Panc1 (cell line): Measurements from ENCODE around the gene PDHA1.

Experiments used
- POLR2AphosphoS5 ChIP-seq: IDR thresholded peaks from 2 replicates; pipeline ENCODE4 v1.6.1; 2012; ENCODE audit warnings: mild to moderate bottlenecking, low read depth, low read length, moderate library complexity
- REST ChIP-seq, 2 experiments: IDR thresholded peaks; 2 replicates each; pipeline ENCODE4 v1.6.1; 2011 to 2012; ENCODE audit warnings: low read depth in 2 of 2, control low read depth in 1 of 2, low read length in 1 of 2, mild to moderate bottlenecking in 1 of 2, moderate library complexity in 1 of 2; ENCODE audit not compliant: insufficient read depth in 1 of 2
- TF ChIP-seq, protein P1 (sequence below): fragments of 450-650 bp; IDR thresholded peaks from 2 replicates; pipeline ENCODE4 v1.5.1; 2017; ENCODE audit warnings: mild to moderate bottlenecking

DNA sequence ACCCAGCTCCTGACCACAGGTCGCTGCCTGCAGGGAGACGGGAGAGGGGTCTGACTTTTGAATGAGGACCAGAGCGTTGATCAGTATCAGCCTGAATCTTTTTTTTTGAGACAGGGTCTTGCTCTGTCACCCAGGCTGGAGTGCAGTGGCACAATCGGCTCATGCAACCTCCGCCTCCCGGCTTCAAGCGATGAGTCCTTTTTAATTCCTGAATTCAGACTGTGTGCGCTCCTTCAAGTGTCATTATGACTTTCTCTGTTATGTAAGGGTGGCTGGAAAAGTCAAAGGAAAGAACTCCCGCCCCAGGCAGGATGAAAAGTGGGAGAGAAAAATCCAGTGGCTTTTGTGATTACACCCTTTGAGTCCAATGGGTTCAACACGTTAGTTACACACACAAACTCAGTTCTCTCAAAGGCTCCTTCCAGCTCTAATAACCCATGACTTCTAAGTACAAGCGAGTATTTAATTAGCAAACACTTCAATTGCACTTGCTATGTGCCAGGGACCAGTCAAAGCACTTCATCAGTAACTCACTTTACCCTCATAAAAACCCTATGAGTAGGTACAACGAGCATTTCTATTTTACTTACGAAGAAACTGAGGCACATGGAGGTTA is 44.4 kb downstream of the PDHA1 start:
- TF ChIP-seq, protein P1, sequence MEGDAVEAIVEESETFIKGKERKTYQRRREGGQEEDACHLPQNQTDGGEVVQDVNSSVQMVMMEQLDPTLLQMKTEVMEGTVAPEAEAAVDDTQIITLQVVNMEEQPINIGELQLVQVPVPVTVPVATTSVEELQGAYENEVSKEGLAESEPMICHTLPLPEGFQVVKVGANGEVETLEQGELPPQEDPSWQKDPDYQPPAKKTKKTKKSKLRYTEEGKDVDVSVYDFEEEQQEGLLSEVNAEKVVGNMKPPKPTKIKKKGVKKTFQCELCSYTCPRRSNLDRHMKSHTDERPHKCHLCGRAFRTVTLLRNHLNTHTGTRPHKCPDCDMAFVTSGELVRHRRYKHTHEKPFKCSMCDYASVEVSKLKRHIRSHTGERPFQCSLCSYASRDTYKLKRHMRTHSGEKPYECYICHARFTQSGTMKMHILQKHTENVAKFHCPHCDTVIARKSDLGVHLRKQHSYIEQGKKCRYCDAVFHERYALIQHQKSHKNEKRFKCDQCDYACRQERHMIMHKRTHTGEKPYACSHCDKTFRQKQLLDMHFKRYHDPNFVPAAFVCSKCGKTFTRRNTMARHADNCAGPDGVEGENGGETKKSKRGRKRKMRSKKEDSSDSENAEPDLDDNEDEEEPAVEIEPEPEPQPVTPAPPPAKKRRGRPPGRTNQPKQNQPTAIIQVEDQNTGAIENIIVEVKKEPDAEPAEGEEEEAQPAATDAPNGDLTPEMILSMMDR: no peak
- TF ChIP-seq REST (IDR thresholded peaks at IDR 0.05; ENCODE audit: insufficient read depth in 1 of 2, low read depth in 2 of 2, low read length in 1 of 2) (no peak), POLR2AphosphoS5 (no peak)
